OCI-M2 (cell line): ENCODE results near the gene HOXD9.

Experiments
- DNase-seq: peaks from one replicate; lab custom pipeline; 2025; ENCODE audit not compliant: unreplicated experiment; lab: John Stamatoyannopoulos, UW

HOXD9 gene

DNA sequence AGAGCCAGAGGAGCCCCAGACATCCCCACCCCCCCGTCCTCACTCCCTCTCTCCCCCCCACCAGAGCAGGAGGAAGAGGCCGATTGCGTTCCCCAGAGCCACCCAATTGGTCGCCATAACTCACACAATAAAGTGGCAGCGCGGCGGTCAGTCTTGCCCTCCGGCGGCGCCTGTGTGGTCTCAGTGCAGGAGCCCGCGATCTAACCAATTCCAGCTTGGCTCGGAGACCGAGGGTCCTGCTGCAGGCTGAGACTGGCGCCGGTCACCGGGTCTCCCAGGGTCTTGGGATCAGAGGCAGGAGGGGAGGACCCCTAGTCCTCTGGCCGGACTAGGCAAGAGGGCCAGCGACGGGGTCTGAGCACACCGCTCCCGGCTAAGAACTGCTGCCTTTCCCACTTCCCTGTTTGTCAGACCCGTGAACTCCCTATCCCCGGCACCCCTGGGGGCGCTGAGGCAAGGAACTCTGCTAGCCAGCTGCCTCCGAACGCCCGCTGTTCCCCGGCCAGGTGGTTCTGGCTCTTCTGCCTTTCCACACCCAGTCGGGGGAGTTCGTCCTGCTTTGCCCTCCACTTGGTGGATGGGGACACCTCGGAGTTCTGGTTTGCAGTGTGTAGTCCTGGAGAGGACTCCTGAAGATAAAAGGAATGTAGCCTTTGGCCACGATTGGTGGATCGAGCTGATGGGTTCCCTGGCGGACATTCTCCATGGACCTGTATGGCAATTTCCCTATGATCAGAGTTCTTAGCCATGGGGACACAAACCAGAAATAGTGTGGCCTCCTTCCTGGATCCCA, 24.0 kb upstream of the HOXD9 start:
- no peak for DNase-seq

DNA sequence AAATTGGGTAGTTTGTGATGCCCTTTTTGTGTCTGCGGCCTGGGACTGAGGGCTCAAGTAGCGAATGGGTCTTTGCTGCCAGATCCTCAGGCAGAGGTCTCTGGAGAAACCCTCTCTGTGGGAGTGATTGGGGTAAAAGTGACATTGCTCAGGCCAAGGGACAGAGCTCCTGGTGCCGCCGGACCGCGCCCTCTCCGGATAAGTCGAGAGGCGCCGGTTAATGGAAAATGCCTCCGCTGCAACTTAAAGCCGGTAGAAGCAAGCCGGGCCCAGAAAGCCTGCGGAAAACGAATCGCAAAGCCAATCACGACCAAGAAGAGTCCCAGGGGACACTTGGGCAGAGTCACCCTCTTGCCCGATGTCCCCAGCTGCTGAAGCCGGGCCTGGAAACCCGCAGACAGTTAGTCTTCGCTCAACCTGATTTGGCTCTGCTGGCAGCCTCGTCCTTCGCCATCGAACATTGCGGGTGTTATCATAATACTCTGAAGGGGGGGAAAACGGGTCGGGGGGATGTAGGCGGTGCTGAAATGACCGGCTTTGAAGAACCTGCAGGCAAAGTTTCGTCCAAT, 23.3 kb upstream of the HOXD9 start:
- DNase-seq: no peak

DNA sequence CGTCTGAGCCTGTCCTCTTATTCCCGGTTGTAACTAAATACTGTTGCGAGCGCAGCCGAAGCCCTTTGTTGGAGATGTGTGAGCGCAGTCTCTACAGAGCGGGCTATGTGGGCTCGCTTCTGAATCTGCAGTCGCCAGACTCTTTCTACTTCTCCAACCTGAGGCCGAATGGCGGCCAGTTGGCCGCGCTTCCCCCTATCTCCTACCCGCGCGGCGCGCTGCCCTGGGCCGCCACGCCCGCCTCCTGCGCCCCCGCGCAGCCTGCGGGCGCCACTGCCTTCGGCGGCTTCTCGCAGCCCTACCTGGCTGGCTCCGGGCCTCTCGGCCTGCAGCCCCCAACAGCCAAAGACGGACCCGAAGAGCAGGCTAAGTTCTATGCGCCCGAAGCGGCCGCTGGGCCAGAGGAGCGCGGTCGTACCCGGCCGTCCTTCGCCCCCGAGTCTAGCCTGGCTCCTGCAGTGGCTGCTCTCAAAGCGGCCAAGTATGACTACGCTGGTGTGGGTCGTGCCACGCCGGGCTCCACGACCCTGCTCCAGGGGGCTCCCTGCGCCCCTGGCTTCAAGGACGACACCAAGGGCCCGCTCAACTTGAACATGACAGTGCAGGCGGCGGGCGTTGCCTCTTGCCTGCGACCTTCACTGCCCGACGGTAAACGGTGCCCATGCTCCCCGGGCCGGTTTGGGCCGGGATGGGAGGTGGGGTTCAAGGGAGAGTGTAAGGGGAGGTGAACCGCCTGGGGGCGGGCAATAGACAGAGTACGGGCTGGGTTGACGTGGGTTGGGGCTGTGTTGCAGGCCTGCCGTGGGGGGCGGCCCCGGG, 22.6 kb upstream of the HOXD9 start, which contains the start of gene HOXD12:
Gene HOXD12, plus strand, starts transcription at position 68 of the 819 bp plus-strand sequence. Its CDS starts 7 bp downstream, at position 75.
- no peak for DNase-seq

DNA sequence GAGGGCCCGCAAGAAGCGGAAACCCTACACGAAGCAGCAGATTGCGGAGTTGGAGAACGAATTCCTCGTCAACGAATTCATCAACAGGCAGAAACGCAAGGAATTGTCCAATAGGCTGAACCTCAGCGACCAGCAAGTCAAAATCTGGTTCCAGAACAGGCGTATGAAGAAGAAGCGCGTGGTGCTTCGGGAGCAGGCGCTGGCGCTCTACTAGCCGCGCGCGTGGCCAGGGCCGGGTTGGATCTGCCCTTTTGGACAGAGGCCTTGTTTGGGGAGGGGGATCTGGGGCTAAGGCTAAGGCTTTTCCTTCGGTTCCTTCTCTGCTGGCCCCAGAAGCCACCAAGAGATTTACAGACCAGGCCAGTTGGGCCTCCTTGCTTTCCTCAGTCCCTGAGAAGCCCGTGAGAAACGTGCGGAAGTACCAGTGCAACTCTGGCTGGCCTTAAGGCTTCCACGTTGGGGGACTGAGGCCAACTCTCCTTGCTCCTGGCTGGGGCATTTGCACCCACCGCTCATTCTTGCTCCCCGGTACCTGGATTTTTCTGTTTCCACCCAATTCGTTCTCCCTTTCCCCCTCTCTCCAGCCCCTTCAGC, 21.9 kb upstream of the HOXD9 start:
- DNase-seq: no peak

DNA sequence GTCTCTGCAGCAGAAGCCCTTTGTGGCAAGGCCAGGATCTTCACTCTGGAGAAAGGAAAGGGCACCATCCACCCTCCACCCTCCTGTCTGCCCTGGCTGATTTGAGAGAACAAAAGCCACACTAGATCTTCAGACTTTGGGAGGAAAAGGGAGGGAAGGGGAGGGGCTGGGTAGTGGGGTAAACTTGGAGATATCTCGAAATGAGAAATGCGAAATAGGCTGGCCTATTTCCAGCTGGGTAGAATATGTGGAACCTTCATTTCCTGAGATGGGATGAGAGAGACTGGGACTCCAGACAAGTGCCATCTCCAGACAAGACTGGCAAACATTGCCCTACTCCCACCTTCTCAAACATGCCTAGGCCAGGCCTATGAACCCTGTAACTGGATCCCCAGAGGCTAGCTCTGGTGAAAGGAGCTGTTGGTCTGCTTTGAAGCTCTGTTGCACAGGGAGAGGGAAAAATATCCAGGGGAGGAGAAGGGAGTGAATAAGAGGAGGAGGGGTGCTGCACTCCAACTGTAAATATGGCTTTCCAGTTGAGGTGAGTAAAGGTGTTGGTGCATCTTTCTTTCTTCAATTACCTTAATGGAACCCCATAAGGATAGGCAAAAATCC, 21.2 kb upstream of the HOXD9 start:
- no peak for DNase-seq

DNA sequence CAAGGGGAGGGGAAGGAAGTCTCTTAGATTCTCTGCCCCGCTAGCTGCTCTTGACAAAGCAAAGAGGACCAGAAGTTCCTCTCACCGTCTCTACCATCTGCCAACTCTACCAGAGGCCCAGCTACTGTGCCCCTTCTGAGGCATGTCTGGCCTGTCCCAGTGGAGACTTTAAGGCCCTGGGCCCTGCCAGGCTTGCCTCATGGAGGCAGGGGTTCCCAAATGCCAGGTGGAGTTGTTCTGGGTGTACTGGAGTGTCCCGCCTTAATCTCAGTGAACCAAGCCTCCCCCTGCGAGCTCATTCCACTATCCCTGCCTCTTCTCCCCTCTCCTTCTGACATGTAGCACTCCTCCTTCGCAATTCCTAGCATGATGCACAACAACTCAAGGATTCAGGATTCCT, 20.7 kb upstream of the HOXD9 start:
- DNase-seq: no peak

DNA sequence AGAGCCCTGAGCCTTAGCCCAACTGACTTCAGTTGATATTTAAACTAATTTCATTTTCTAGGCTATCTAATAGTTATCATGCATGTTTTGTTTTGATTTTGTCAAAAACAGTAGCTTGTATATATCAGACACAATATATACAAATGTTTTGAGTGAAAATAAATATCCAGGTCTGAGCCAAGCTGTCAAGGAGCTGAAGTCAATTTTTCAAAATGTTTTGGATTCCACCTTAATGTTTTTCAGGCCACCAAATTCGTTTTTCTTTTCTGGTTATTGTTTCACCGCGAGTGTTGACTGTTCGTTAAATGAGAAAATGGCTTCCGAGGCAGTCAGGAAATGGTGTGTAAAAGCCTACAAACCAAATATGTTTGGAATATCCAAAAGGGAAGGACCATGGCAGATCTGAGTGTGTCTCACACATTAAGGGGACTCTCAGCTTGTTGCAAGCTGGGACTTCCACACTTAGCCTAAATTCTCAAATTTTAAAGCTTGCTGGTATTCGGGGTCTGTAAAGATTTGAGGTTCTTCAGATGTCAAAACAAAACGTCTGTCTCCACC, 20.1 kb upstream of the HOXD9 start:
- no peak for DNase-seq

DNA sequence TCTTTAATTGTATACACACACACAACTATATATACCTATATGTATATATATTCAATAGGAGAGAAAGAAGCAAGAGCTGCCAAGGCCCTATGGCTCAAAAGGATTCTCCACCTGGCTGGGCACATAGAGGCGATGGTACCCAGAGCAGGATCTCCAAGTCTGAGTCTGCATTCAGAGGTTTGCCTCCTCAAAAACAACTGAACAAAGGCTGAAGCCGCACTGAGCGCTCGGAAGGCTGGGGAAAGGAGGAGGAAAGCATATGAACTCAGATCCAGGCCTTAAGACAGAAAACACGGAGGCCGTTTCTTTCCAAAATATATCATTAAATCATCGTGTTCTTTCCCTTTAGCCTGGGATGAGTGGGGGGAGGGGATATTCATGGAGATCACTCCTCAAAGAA, 19.3 kb upstream of the HOXD9 start:
- DNase-seq: no peak

DNA sequence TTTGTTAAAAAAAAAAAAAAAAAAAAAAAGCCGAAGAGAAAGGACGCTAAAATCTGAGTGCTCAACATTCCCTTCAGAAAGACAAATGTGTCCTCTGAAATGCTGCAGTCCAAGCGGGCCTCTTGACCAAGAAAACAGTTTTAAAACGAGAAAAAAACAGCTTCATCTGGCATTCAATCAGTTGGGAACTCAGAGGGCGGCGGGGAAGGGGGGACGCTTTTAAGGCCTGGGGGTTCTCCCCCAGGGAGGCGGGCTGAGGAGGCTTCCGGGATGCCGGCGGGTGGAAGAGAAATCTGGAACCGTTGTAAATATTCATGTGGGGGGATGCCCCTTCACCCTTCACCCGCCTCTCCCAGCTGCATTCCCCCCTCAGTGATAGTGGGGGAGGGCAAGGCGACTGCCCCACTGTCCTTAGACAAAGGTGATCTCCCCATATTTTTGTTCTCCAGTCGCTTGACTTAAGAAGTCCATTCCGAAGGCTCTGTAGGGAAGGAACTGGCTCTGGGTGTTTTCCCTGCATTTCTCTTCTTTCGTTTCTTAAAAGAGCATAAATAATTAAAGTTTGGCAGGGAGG, 18.7 kb upstream of the HOXD9 start:
- no peak for DNase-seq

DNA sequence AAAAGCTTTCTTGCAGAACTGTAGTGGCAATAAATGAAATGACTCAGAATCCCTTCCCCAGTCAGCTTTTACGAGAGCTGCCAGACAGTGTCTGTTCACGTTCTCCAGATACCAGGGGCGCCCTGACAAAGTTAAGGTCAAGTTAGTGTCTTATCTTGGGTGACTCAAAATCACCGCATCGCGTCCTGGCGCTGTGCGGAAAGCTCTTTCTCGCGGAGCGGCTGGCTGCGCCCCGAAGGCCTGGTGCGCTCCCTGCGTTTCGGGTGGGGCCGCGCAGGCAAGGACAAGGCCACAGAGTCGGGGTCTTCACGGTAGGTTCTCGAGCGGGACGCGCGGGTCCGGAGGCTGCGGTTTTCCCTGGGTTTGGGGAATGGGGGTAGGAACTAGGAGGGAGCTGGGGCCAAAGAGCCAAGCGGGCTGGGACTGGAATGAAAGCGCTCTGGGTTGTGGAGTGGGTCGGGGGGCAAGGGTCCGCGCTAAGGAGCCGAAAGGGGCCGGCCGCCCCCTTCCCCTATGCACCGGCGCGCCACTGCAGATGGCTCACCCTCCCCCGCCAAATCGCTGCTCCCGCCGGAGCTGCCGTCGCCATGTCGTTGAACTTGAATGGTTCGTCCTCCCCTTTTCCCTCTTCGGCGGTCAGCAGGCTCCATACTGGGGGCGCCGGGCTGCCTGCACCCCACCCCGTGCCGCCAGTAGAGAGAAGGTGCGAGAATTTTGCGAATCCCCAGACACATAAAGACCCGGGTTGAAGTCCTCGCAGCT, 18.0 kb upstream of the HOXD9 start:
- DNase-seq: no peak

DNA sequence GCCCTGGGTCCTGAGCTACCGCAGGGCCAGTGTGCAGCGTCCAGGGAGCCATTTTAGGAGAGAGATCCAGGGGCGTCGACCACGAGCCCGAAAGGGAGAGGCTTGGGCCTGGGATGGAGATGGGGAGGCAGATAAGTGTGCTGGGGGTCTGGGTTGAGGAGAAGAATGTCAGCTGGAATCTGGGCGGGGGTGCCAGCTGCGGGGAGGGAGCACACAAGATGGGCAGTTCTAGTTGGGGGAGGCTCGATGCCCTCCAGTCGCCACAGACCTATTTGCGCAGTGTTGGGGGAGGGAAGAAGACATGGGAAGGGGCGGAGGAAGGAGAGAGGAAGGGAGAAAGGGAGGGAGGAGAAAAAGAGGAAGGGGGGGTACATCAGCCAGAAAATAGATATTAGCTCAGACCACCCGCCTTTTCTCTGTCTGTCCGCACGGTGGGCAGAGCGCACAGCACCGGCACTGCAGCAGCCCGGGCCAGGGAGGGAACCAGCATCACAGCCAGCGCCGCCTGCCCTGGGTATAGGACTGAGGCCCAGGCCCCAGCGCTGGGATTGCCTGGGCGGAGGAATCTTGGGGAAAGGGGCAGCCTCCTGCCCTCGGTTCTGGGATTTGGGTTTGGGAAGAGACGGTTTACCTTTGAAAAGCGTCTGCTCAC, 17.3 kb upstream of the HOXD9 start:
- DNase-seq: no peak

DNA sequence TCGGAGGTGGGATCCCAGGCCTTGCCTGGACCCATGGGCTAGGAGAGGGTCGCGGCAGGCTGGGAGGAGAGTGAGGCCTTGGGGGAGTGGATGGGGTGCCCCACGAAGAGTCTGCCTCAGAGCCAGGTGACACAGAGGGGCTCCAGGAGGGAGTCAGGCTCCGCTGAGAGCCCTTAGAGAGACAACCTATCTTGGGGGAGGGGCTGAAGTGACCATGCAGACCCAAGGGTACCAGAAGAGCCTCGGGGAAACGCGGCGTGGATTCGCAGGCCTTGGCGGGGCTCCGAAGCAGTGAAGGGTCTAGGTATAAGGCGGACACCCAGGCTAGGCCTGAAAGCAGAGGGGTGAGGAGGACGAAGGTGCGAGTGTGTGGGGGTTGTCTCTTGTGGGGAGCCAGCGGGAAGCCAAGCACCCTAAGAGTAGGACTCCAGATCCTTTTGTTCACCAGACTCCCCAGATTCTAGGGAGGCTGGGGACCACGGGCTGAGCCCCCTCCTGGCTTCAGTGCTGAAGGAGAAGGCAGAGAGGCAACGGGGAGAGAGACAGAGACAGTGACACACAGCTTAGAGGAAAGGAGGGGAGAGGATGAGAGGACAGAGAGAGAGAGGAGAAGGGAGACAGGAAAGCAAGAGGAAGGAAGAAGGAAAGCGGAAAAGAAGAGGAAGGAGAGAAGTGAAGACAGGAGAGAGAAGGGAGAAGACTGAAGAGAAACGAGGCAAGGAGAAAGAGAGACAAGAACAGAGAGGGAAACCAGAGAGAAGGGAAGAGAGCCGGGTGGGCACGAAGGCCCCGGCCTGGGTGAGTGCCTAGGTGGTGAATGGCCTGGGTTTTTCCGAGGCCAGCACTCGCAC, 16.6 kb upstream of the HOXD9 start:
- DNase-seq: no peak

DNA sequence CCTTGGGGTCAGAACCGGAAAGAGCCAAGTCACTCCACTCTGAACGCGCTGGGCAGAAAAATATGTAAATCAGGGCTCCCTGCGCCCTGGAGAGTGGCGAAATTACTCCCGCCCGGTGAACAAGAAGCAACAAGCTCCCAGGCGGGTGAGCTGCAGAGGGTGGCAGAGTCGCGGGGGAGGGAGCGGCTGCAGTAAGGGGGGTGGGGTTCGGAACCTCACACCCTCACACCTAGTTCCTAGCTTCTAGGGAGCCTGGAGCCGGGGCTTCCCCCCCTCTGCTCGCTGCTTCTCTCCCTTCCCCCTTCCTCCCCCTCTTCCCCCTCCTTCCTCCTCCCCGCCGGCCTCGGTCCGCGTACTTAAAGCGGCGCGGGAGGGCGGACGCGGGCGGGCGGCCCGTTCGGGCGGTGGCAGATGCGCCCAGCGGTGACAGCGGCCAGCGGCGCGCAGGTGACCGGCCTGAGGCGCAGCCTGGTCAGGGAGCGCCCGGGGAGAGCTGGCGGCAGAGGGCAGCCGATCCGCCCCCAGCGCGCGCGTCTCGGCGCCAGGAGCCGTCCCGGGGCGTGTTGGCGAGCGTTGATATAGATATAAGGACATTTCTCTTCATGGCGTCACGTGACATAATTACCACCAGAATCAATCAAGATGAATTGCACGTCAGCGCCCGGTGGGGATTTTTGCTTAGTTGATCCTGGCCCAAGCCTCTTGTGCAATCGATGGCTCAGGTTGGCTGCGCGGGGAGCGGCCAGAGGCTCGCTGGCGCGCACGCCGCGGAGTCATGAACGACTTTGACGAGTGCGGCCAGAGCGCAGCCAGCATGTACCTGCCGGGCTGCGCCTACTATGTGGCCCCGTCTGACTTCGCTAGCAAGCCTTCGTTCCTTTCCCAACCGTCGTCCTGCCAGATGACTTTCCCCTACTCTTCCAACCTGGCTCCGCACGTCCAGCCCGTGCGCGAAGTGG, 15.7 kb upstream of the HOXD9 start, which contains the start of gene HOXD11:
Gene HOXD11, plus strand, starts transcription at position 700 of the 959 bp plus-strand sequence. Its CDS starts 76 bp downstream, at position 776.
- no peak for DNase-seq

DNA sequence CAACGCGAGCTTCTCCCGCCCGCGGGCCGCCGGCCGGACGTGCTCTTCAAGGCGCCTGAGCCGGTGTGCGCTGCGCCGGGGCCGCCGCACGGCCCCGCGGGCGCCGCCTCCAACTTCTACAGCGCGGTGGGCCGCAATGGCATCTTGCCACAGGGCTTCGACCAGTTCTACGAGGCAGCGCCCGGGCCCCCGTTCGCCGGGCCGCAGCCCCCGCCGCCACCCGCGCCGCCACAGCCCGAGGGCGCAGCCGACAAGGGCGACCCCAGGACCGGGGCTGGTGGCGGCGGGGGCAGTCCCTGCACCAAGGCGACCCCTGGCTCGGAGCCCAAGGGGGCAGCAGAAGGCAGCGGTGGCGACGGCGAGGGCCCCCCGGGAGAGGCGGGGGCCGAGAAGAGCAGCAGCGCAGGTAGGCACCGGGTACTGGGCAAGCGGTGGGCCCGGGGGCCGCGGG, 14.8 kb upstream of the HOXD9 start:
- no peak for DNase-seq

DNA sequence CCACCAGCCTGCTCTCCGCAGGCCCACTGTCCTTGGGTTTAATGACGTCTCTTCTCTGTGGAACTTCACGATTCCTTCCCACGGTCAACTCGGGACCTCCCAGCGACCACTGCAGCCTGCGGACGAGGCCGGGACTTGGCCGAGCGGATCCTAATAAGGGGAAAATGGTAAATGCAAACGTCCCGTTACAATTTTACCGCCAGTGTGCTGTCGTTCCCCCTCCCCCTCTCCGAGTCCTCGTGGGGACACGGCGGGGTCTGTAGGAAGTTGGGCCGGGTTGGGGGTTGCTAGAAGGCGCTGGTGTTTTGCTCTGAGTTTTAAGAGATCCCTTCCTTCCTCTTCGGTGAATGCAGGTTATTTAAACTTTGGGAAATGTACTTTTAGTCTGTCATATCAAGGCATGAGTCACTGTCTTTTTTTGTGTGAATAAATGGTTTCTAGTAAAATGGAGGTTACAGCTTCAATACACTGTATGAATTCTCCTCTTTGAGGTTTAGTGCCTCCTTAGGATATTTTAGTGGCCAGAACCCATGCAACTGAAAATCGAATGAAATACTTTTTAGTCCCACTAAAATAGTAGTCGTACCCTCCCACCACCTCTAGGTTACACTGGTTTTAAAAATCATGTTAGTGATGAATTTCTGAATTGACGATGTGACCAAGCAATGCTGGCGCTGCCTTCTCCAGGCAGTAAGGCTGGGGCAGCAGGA, 13.2 kb upstream of the HOXD9 start:
- no peak for DNase-seq

DNA sequence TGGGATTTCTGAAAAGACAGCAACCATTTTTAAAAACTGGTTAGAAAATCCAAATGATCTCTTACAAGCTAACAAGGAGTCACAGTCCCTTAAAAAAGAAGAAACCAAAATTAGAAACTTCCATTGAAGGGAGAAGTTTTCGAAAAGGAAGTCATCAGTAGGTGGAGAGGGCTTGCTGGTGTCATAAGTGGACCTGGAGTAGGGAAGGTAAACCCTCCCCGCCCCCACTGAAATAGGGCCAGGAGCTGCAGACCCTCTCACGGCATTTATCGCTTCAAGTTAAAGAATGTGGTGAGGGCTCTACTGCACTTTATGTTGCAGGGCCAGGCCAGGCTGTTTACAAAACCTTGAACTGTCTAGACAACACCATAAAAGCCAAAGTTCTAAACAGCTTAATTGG, 12.6 kb upstream of the HOXD9 start:
- no peak for DNase-seq
